OCI-LY1 (cell line): Measurements from ENCODE around the gene ADNP.

Experiments
- H2AFZ ChIP-seq: fragments of 200-600 bp; sonication (generic), shearing (Covaris generic); 2 replicates; pipeline ENCODE4 v1.6.0; 2014; ENCODE audit warnings: antibody characterized with exemption, mild to moderate bottlenecking, low read length
- H3F3A ChIP-seq: fragments of 200-600 bp; sonication (generic), shearing (Covaris generic); 2 replicates; pipeline ENCODE4 v1.6.0; 2014; ENCODE audit warnings: mild to moderate bottlenecking, antibody characterized with exemption, low read length, moderate library complexity; ENCODE audit not compliant: insufficient read depth
- H3K27ac ChIP-seq: fragments of 200-600 bp; sonication (generic); 2 replicates; pipeline ENCODE4 v1.5.1; 2014; ENCODE audit warnings: low read length, mixed run types, mild to moderate bottlenecking, low read depth; ENCODE audit not compliant: poor library complexity, severe bottlenecking
- H3K27me3 ChIP-seq: fragments of 200-600 bp; sonication (generic); 2 replicates; pipeline ENCODE4 v1.6.0; 2014; ENCODE audit warnings: antibody characterized with exemption, mild to moderate bottlenecking, low read length, moderate library complexity; ENCODE audit not compliant: insufficient read depth
- H3K36me3 ChIP-seq: fragments of 200-600 bp; sonication (generic); 2 replicates; pipeline ENCODE4 v1.6.1; 2014; ENCODE audit warnings: mild to moderate bottlenecking, antibody characterized with exemption, low read length, moderate library complexity, mixed read lengths; ENCODE audit not compliant: insufficient read depth
- H3K4me1 ChIP-seq: fragments of 200-600 bp; sonication (generic); 2 replicates; pipeline ENCODE4 v1.5.1; 2014; ENCODE audit warnings: mild to moderate bottlenecking, low read length, moderate library complexity; ENCODE audit not compliant: insufficient read depth, severe bottlenecking
- H3K4me2 ChIP-seq: fragments of 200-600 bp; sonication (generic), shearing (Covaris generic); 2 replicates; pipeline ENCODE4 v1.6.1; 2014; ENCODE audit warnings: low read length
- H3K4me3 ChIP-seq: fragments of 200-600 bp; sonication (generic); 2 replicates; pipeline ENCODE4 v1.5.1; 2014; ENCODE audit warnings: low read length, low read depth, mild to moderate bottlenecking, mixed read lengths; ENCODE audit not compliant: poor library complexity, severe bottlenecking
- H3K79me2 ChIP-seq: fragments of 200-600 bp; shearing (Covaris generic); 2 replicates; pipeline ENCODE4 v1.6.1; 2016; ENCODE audit warnings: mixed run types, low read length, mixed read lengths; ENCODE audit not compliant: insufficient read depth
- H3K9ac ChIP-seq: fragments of 200-600 bp; sonication (generic), shearing (Covaris generic); 2 replicates; pipeline ENCODE4 v1.6.1; 2014; ENCODE audit warnings: mild to moderate bottlenecking, low read length, mixed read lengths
- H3K9me2 ChIP-seq: fragments of 200-600 bp; sonication (generic), shearing (Covaris generic); 2 replicates; pipeline ENCODE4 v1.6.1; 2014; ENCODE audit warnings: low read depth, mild to moderate bottlenecking, low read length, mixed read lengths
- H3K9me3 ChIP-seq: fragments of 200-600 bp; shearing (Covaris generic); 2 replicates; pipeline ENCODE4 v1.6.1; 2014; ENCODE audit warnings: low read length, mixed read lengths
- H4K20me1 ChIP-seq: fragments of 200-600 bp; sonication (generic), shearing (Covaris generic); 2 replicates; pipeline ENCODE4 v1.6.0; 2016; ENCODE audit warnings: mild to moderate bottlenecking, low read length; ENCODE audit not compliant: insufficient read depth
- CTCF ChIP-seq: fragments of 200-600 bp; sonication (generic), shearing (Covaris generic); IDR thresholded peaks from 2 replicates; pipeline ENCODE4 v1.5.1; 2017; ENCODE audit warnings: mild to moderate bottlenecking, antibody characterized with exemption, low read length, moderate library complexity, mixed read lengths
- EZH2 ChIP-seq: fragments of 200-600 bp; sonication (generic), shearing (Covaris generic); IDR thresholded peaks from 2 replicates; pipeline ENCODE4 v1.8.0; 2017; ENCODE audit warnings: borderline replicate concordance, mixed run types, mild to moderate bottlenecking, antibody characterized with exemption, low read length, moderate library complexity, mixed read lengths

ADNP gene

GRCh38 chr20:50920997-50921396, 10.2 kb downstream of the ADNP start:
- no peaks in the 10 kb centered on the region for H3K27me3 ChIP-seq
- H3K4me3 ChIP-seq: no peak overlapping the region
- peaks cover 92% of the 10 kb centered on the region for H3K36me3 ChIP-seq
- H3K27ac ChIP-seq: no peak overlapping the region
- no peaks in the 10 kb centered on the region for H3F3A ChIP-seq
- peaks cover 9% of the 10 kb centered on the region; the same call in 1 of the 2 replicates for H4K20me1 ChIP-seq
- 0 out of 2 replicates have a peak overlapping the region, but pooled peaks have one; percentile 8 for H3K4me2 ChIP-seq
- no peak overlapping the region for H2AFZ ChIP-seq
- peaks cover 99% of the 10 kb centered on the region for H3K79me2 ChIP-seq
- peaks cover 92% of the 10 kb centered on the region for H3K4me1 ChIP-seq
- H3K9me2 ChIP-seq: no peaks in the 10 kb centered on the region
- TF ChIP-seq CTCF (no peak), EZH2 (no peak)
- H3K9me3 ChIP-seq: no peaks in the 10 kb centered on the region
- H3K9ac ChIP-seq: no peak overlapping the region

- TF ChIP-seq CTCF: no peak
- no peak for TF ChIP-seq EZH2
- Histone ChIP-seq H4K20me1 (peaks cover 9% of the 10 kb centered on the region; the same call in 1 of the 2 replicates), H3K4me1 (peaks cover 88% of the 10 kb centered on the region), H3K9ac (no peak overlapping the region), H3K27ac (no peak overlapping the region), H3K4me3 (no peak overlapping the region), H2AFZ (no peak overlapping the region), H3K79me2 (peaks cover 99% of the 10 kb centered on the region), H3F3A (no peaks in the 10 kb centered on the region), H3K27me3 (no peaks in the 10 kb centered on the region), H3K9me2 (no peaks in the 10 kb centered on the region), H3K4me2 (no peak overlapping the region), H3K9me3 (no peaks in the 10 kb centered on the region), H3K36me3 (peaks cover 90% of the 10 kb centered on the region)
These were observed 11.7 kb downstream of the ADNP start for GRCh38 chr20:50919567-50919966.

- no peak overlapping the region for H3K9ac ChIP-seq
- H3F3A ChIP-seq: no peaks in the 10 kb centered on the region
- TF ChIP-seq CTCF: no peak
- no peak for TF ChIP-seq EZH2
- H2AFZ ChIP-seq: no peak overlapping the region
- H3K27me3 ChIP-seq: no peaks in the 10 kb centered on the region
- H3K4me2 ChIP-seq: no peak overlapping the region
- H4K20me1 ChIP-seq: peaks cover 13% of the 10 kb centered on the region; the same call in 1 of the 2 replicates
- H3K9me3 ChIP-seq: no peaks in the 10 kb centered on the region
- H3K9me2 ChIP-seq: no peaks in the 10 kb centered on the region
- peaks cover 76% of the 10 kb centered on the region for H3K4me1 ChIP-seq
- H3K36me3 ChIP-seq: peaks cover 90% of the 10 kb centered on the region
- H3K27ac ChIP-seq: peak overlapping the region; percentile 0
- no peak overlapping the region for H3K4me3 ChIP-seq
- H3K79me2 ChIP-seq: peaks cover 99% of the 10 kb centered on the region
These were observed 12.8 kb downstream of the ADNP start for GRCh38 chr20:50918403-50918802.
